Chondrocyte (in vitro differentiated cells): ENCODE measurements around the gene S1PR2. TPM values are rescaled to one million over a fixed set of nuclear protein-coding genes. Genes with fewer than 3 reads are reported as not detected.
A peak's percentile ranks its signal among the peaks of the same experiment; 100 is the strongest.

Experiments
- DNase-seq: peaks from one replicate; pipeline ENCODE4 v3.0.0; 2021; ENCODE audit warnings: mixed read lengths, low spot score
- H3K27ac Mint-ChIP-seq: one replicate; pipeline ENCODE4 v1.8.0; 2021; ENCODE audit warnings: mild to moderate bottlenecking, moderate library complexity, mixed read lengths; ENCODE audit not compliant: unreplicated experiment
- H3K27me3 Mint-ChIP-seq: 2 replicates; pipeline ENCODE4 v1.8.0; 2021; ENCODE audit warnings: low read depth, mixed read lengths
- H3K36me3 Mint-ChIP-seq: 2 replicates; pipeline ENCODE4 v1.8.0; 2021; ENCODE audit warnings: low read depth, mixed read lengths
- H3K4me1 Mint-ChIP-seq: 2 replicates; pipeline ENCODE4 v1.8.0; 2021; ENCODE audit warnings: low read depth, mild to moderate bottlenecking, mixed read lengths
- H3K4me3 Mint-ChIP-seq: one replicate; pipeline ENCODE4 v1.8.0; 2021; ENCODE audit warnings: mild to moderate bottlenecking, moderate library complexity, mixed read lengths; ENCODE audit not compliant: unreplicated experiment
- H3K9me3 Mint-ChIP-seq: 2 replicates; pipeline ENCODE4 v1.8.0; 2021; ENCODE audit warnings: low read depth, mixed read lengths
- CTCF ChIP-seq: fragments of 200-600 bp; sonication (generic); IDR thresholded peaks from 2 replicates; pipeline ENCODE4 v1.5.0; 2021; ENCODE audit warnings: antibody characterized with exemption, mild to moderate bottlenecking, moderate library complexity
- total RNA-seq: library from RNA; stranded (reverse); gene quantifications from 3 replicates; pipeline ENCODE4 v1.2.1, GENCODE V29; 2021

Gene S1PR2
- total RNA-seq, 1 donor from 2014 or later = 12.0 TPM

GRCh38 chr19:10266706-10267105, 35.6 kb upstream of the S1PR2 start:
- Mint-ChIP-seq H3K27me3 (no peaks in the 10 kb centered on the region), H3K4me1 (peaks cover 15% of the 10 kb centered on the region), H3K36me3 (no peaks in the 10 kb centered on the region), H3K9me3 (no peaks in the 10 kb centered on the region), H3K27ac (no peak overlapping the region), H3K4me3 (no peak overlapping the region)
- no peak for TF ChIP-seq CTCF
- DNase-seq = no peak

GRCh38 chr19:10262771-10263170, 31.6 kb upstream of the S1PR2 start:
- no peaks in the 10 kb centered on the region for H3K27me3 Mint-ChIP-seq
- H3K27ac Mint-ChIP-seq = no peak overlapping the region
- H3K4me3 Mint-ChIP-seq = no peak overlapping the region
- no peak for TF ChIP-seq CTCF
- no peaks in the 10 kb centered on the region for H3K9me3 Mint-ChIP-seq
- no peak for DNase-seq
- peaks cover 3% of the 10 kb centered on the region for H3K4me1 Mint-ChIP-seq
- peaks cover 2% of the 10 kb centered on the region for H3K36me3 Mint-ChIP-seq

- Mint-ChIP-seq H3K4me1 (peaks cover 3% of the 10 kb centered on the region), H3K9me3 (no peaks in the 10 kb centered on the region), H3K36me3 (peaks cover 17% of the 10 kb centered on the region), H3K4me3 (no peak overlapping the region), H3K27me3 (no peaks in the 10 kb centered on the region), H3K27ac (no peak overlapping the region)
- no peak for DNase-seq
- no peak for TF ChIP-seq CTCF
Measured at GRCh38 chr19:10260141-10260584, 29.0 kb upstream of the S1PR2 start.

GRCh38 chr19:10259162-10259905, 28.2 kb upstream of the S1PR2 start:
- H3K27me3 Mint-ChIP-seq = no peaks in the 10 kb centered on the region
- peak; percentile 84 for TF ChIP-seq CTCF
- peaks cover 3% of the 10 kb centered on the region for H3K4me1 Mint-ChIP-seq
- peak; percentile 92 for DNase-seq
- peaks cover 21% of the 10 kb centered on the region for H3K36me3 Mint-ChIP-seq
- no peak overlapping the region for H3K4me3 Mint-ChIP-seq
- no peak overlapping the region for H3K27ac Mint-ChIP-seq
- no peaks in the 10 kb centered on the region for H3K9me3 Mint-ChIP-seq

- no peaks in the 10 kb centered on the region for H3K9me3 Mint-ChIP-seq
- no peak overlapping the region for H3K27ac Mint-ChIP-seq
- TF ChIP-seq CTCF = no peak
- H3K4me1 Mint-ChIP-seq = peaks cover 3% of the 10 kb centered on the region
- DNase-seq = peak; percentile 93
- no peaks in the 10 kb centered on the region for H3K27me3 Mint-ChIP-seq
- peaks cover 24% of the 10 kb centered on the region for H3K36me3 Mint-ChIP-seq
- no peak overlapping the region for H3K4me3 Mint-ChIP-seq
Measured at GRCh38 chr19:10258080-10258710, 27.1 kb upstream of the S1PR2 start.
